HepG2 (cell line): ENCODE data around the gene PRSS27. TPM values are rescaled to one million over a fixed set of nuclear protein-coding genes. Genes with fewer than 3 reads are reported as not detected.

ENCODE experiments used
- ATAC-seq: fragments of 200-7000 bp; cut with Tn5 transposase; 3 replicates; pipeline ENCODE4 v1.9.1; 2020; ENCODE audit warnings: mild to moderate bottlenecking, moderate library complexity
- BruUV-seq: library from RNA; stranded (reverse); fragments of 400-500 nt; replicated peaks from 2 replicates; lab custom pipeline; 2021; lab: Mats Ljungman, UMichigan
- CTCF ChIA-PET: fragments of 300-600 bp; formaldehyde crosslinking; extraction: SDS; loops from one replicate; lab custom pipeline; 2021; ENCODE audit warnings: low total read pairs, inconsistent platforms, low intra/inter-chr PET ratio; lab: Yijun Ruan, JAX
- POLR2A ChIA-PET: fragments of 350-600 bp; sonication (Branson Sonifier 250); formaldehyde crosslinking; loops from one replicate; lab custom pipeline; 2020; ENCODE audit warnings: antibody characterized with exemption, inconsistent platforms; lab: Yijun Ruan, JAX
- DNase-seq: peaks from one replicate; pipeline ENCODE4 v3.0.0-alpha.2; 2015; ENCODE audit warnings: low spot score
- FAIRE-seq: peaks from 3 replicates; lab custom pipeline; 2011; peaks lifted over from hg19 to GRCh38; lab: Jason Lieb, UNC
- H2AFZ ChIP-seq: one replicate; pipeline ENCODE4 v1.6.1; 2011; ENCODE audit warnings: low read length, inconsistent platforms
- H3K27ac ChIP-seq: fragments of 300-600 bp; 3 replicates; pipeline ENCODE4 v1.8.0; 2011; ENCODE audit warnings: mixed run types, mild to moderate bottlenecking, mixed read lengths, low read length, inconsistent platforms; ENCODE audit not compliant: insufficient read depth; ENCODE audit errors: extremely low read length
- H3K27me3 ChIP-seq, 2 experiments: fragments of 200-600 bp in 1 of 2; 2 replicates in 1 of 2; 3 replicates in 1 of 2; pipeline versions ENCODE4 v1.6.0 to v1.8.0; 2011; ENCODE audit warnings: low read length in 2 of 2, mild to moderate bottlenecking in 2 of 2, moderate library complexity in 2 of 2, inconsistent platforms in 1 of 2; ENCODE audit not compliant: insufficient read depth in 2 of 2, control insufficient read depth in 1 of 2
- H3K36me3 ChIP-seq, 2 experiments: fragments of 200-600 bp in 1 of 2; replicated peaks in 1 of 2; 2 replicates in 1 of 2; 3 replicates in 1 of 2; pipeline versions ENCODE4 v1.5.1 to v1.8.0; 2011; ENCODE audit warnings: low read length in 2 of 2, inconsistent platforms in 1 of 2; ENCODE audit not compliant: insufficient read depth in 2 of 2, control insufficient read depth in 1 of 2
- H3K4me1 ChIP-seq: 2 replicates; pipeline ENCODE4 v1.5.1; 2012; ENCODE audit warnings: low read length, inconsistent platforms; ENCODE audit not compliant: insufficient read depth
- H3K4me2 ChIP-seq: 2 replicates; pipeline ENCODE4 v1.6.0; 2011; ENCODE audit warnings: low read depth, low read length, inconsistent platforms
- H3K4me3 ChIP-seq, 3 experiments: fragments of 200-600 bp in 1 of 3; sonication (generic), shearing (Covaris generic) in 1 of 3; replicated peaks in 1 of 3; 2 replicates each; pipeline ENCODE4 v1.5.1; 2011 to 2016; ENCODE audit warnings: low read length in 3 of 3, inconsistent platforms in 2 of 3, low read depth in 2 of 3, mild to moderate bottlenecking in 2 of 3, control low read depth in 1 of 3, mixed read lengths in 1 of 3; ENCODE audit not compliant: insufficient read depth in 1 of 3
- H3K79me2 ChIP-seq: one replicate; pipeline ENCODE4 v1.6.1; 2011; ENCODE audit warnings: low read length, inconsistent platforms; ENCODE audit not compliant: insufficient read depth
- H3K9ac ChIP-seq: 2 replicates; pipeline ENCODE4 v1.6.0; 2011; ENCODE audit warnings: mild to moderate bottlenecking, low read depth, low read length, inconsistent platforms; ENCODE audit not compliant: insufficient read depth
- H3K9me3 ChIP-seq: 2 replicates; pipeline ENCODE4 v1.5.1; 2012; ENCODE audit warnings: mild to moderate bottlenecking, low read length
- H4K20me1 ChIP-seq: 2 replicates; pipeline ENCODE4 v1.6.0; 2011; ENCODE audit warnings: inconsistent platforms, mild to moderate bottlenecking, low read length, moderate library complexity; ENCODE audit not compliant: insufficient read depth
- FOXA1 ChIP-seq, 2 experiments: fragments of 450-650 bp in 1 of 2; sonication (generic) in 1 of 2; formaldehyde crosslinking in 1 of 2; IDR thresholded peaks; 2 replicates each; pipeline versions ENCODE4 v1.4.0 to v1.6.1; 2016 to 2020; ENCODE audit warnings: missing genetic modification reagents in 1 of 2
- SP5 ChIP-seq: IDR thresholded peaks from 2 replicates; pipeline ENCODE4 v1.6.1; 2016; ENCODE audit warnings: low read depth, borderline replicate concordance
- TOE1 ChIP-seq: sonication (generic); formaldehyde crosslinking; IDR thresholded peaks from 2 replicates; pipeline ENCODE4 v1.4.0; 2020; ENCODE audit warnings: mild to moderate bottlenecking, missing genetic modification reagents
- WGBS: methylation state at CpG from one replicate; pipeline ENCODE4 v1.1.6; 2017; ENCODE audit warnings: low lambda C conversion rate; 5-methylcytosine and 5-hydroxymethylcytosine counted together
- in situ Hi-C: cut with HindIII; loops from 2 replicates; pipeline ENCODE4 v1.10.0; 2017; ENCODE audit warnings: low pct_unique_long_range_greater_than_20kb; ENCODE audit not compliant: extremely low pct_ligation_motif_present
- intact Hi-C: fragments of 100-400 bp; cut with micrococcal nuclease; formaldehyde crosslinking; loops from one replicate; pipeline ENCODE4 v1.10.0; 2022; ENCODE audit not compliant: unreplicated experiment
- polyA plus RNA-seq, 8 experiments: library from polyadenylated mRNA; depleted of rRNA in 3 of 8; stranded (reverse) in 7 of 8; unstranded in 1 of 8; fragments of >200 nt; fragmentation: Illumina TruSeq in 4 of 8; extraction: Trizol in 4 of 8; gene quantifications; 2 replicates each; pipeline versions ENCODE4 v1.2.1 to v1.2.3, GENCODE V29; 2011 to 2016; ENCODE audit warnings: low read depth in 4 of 8, missing spikeins in 1 of 8, mixed read lengths in 1 of 8; ENCODE audit not compliant: insufficient read depth in 1 of 8
- total RNA-seq, 5 experiments: library from RNA; depleted of rRNA; stranded (reverse); fragments of >200 nt; fragmentation: Illumina TruSeq; extraction: Trizol; gene quantifications; 2 replicates each; pipeline ENCODE4 v1.2.3, GENCODE V29; 2016; ENCODE audit warnings: low read depth in 1 of 5
- TF ChIP-seq, protein P1 (sequence below): sonication (generic); formaldehyde crosslinking; IDR thresholded peaks from 2 replicates; pipeline ENCODE4 v1.9.0; 2021; ENCODE audit warnings: missing genetic modification reagents, borderline replicate concordance
- TF ChIP-seq, protein P2 (sequence below): sonication (generic); formaldehyde crosslinking; IDR thresholded peaks from 2 replicates; pipeline ENCODE4 v1.4.0; 2020; ENCODE audit warnings: mild to moderate bottlenecking, missing genetic modification reagents

Gene PRSS27
- total and polyA plus RNA-seq, 2 of the 13 experiments (the other 11 are each of a cell fraction or from before 2014, with no cell fraction given) = 0.20 to 0.73 TPM

DNA sequence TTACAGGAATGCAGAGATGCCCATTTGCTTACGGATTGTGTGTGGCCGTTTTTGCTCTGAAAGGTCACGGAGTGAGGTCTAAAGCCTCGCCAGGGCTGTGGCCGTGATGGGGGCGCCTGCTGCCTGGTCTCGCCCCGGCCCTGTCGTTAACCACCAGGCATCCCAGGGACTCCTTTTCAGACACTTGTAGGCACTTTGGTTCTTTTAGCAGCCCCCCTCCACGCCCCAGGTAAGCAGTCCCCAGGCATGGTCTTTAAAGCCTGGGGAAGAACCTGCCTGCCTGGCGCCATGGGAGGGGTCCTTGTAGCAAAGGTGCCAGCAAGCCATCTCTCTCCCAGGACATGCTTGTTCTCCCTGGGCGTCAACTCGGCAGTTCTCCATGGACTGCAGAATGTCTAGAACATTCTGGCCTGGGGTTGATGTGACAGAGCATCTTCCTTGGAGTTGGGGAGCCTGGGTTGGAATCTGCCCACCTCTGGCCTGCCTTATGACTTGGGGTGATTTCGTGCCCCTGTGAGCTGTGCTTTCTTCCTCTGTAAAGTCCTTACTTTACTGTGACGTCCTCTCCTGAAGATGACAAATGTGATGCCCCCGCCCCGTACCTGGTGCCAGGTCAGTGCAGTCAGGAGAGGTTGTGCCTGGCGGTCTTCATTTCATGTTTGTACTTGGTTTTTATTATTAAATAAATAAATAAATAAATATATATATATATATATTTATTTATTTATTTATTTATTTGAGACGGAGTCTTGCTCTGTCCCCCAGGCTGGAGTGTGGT, 32.3 kb downstream of the PRSS27 start:
- no peak for DNase-seq
- no peak for FAIRE-seq
- ChIA-PET CTCF (no interaction called here), POLR2A (no interaction called here)
- no peak overlapping the region for H3K9ac ChIP-seq
- H3K27ac ChIP-seq = no peak overlapping the region
- TF ChIP-seq SP5 (CRISPR knock-in tag) (no peak), FOXA1 (IDR thresholded peaks at IDR 0.05) (no peak), FOXA1 (CRISPR knock-in tag; IDR thresholded peaks at IDR 0.05) (no peak), TOE1 (CRISPR knock-in tag) (no peak)
- TF ChIP-seq, protein P1, sequence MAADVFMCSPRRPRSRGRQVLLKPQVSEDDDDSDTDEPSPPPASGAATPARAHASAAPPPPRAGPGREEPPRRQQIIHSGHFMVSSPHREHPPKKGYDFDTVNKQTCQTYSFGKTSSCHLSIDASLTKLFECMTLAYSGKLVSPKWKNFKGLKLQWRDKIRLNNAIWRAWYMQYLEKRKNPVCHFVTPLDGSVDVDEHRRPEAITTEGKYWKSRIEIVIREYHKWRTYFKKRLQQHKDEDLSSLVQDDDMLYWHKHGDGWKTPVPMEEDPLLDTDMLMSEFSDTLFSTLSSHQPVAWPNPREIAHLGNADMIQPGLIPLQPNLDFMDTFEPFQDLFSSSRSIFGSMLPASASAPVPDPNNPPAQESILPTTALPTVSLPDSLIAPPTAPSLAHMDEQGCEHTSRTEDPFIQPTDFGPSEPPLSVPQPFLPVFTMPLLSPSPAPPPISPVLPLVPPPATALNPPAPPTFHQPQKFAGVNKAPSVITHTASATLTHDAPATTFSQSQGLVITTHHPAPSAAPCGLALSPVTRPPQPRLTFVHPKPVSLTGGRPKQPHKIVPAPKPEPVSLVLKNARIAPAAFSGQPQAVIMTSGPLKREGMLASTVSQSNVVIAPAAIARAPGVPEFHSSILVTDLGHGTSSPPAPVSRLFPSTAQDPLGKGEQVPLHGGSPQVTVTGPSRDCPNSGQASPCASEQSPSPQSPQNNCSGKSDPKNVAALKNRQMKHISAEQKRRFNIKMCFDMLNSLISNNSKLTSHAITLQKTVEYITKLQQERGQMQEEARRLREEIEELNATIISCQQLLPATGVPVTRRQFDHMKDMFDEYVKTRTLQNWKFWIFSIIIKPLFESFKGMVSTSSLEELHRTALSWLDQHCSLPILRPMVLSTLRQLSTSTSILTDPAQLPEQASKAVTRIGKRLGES (CRISPR knock-in tag) = no peak
- TF ChIP-seq, protein P2, sequence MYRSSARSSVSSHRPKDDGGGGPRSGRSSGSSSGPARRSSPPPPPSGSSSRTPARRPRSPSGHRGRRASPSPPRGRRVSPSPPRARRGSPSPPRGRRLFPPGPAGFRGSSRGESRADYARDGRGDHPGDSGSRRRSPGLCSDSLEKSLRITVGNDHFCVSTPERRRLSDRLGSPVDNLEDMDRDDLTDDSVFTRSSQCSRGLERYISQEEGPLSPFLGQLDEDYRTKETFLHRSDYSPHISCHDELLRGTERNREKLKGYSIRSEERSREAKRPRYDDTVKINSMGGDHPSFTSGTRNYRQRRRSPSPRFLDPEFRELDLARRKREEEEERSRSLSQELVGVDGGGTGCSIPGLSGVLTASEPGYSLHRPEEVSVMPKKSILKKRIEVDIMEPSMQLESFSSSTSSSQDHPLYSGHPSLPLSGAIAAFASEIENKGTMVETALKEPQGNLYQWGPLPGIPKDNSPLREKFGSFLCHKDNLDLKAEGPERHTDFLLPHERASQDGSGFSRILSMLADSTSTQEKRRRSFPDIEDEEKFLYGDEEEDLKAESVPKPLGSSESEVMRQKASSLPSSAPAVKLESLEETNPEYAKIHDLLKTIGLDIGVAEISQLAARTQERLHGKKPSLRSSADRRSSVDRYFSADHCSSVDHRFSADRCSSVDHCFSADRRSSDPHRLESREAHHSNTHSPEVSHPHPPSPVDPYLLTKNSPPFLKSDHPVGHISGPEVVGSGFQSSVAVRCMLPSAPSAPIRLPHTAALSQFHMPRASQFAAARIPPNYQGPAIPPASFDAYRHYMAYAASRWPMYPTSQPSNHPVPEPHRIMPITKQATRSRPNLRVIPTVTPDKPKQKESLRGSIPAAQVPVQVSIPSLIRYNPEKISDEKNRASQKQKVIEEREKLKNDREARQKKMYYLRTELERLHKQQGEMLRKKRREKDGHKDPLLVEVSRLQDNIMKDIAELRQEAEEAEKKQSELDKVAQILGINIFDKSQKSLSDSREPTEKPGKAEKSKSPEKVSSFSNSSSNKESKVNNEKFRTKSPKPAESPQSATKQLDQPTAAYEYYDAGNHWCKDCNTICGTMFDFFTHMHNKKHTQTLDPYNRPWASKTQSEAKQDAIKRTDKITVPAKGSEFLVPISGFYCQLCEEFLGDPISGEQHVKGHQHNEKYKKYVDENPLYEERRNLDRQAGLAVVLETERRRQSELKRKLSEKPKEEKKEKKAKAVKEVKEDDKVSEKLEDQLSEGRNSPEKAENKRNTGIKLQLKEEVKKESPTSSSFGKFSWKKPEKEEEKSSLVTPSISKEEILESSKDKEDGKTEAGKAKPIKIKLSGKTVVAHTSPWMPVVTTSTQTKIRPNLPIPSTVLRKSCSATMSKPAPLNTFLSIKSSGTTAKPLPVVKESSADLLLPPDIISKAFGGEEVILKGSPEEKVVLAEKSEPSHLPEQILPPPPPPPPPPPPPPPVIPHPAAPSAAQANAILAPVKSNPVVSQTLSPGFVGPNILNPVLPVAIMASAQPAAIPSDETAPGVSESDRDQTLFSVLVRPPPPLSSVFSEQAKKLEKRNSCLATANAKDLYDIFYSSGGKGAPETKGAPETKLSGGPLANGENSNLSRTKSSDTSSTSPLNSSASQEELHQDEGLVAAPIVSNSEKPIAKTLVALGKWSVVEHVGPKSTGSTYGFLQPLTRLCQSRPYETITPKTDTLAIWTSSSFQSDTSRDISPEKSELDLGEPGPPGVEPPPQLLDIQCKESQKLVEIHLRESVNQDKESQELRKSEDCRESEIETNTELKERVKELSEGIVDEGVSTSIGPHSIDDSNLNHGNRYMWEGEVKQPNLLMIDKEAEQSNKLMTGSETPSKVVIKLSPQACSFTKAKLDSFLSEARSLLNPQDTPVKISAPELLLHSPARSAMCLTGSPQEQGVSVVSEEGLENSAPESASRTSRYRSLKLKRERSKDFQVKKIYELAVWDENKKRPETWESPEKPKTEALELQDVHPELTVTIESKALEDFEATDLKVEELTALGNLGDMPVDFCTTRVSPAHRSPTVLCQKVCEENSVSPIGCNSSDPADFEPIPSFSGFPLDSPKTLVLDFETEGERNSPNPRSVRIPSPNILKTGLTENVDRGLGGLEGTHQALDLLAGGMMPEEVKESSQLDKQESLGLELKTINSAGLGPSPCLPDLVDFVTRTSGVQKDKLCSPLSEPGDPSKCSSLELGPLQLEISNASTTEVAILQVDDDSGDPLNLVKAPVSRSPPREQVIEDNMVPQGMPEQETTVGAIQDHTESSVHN (CRISPR knock-in tag) = no peak
- no peak overlapping the region for H3K4me2 ChIP-seq
- 0 out of 2 replicates have a peak, but pooled peaks cover 5% of the 10 kb centered on the region for H3K4me1 ChIP-seq
- H3K9me3 ChIP-seq = no peaks in the 10 kb centered on the region
- peaks cover 23% of the 10 kb centered on the region for H3K79me2 ChIP-seq
- in situ Hi-C loops (no loop called here), intact Hi-C loops (no loop called here)
- BruUV-seq = no TSS peak
- no peak overlapping the region for H2AFZ ChIP-seq
- peaks cover 4 to 15% of the 10 kb centered on the region in 2 experiments; a peak in 1 of 5 replicates for H3K36me3 ChIP-seq
- H4K20me1 ChIP-seq = peaks cover 6% of the 10 kb centered on the region; the same call in 1 of the 2 replicates
- no peak for ATAC-seq
- 98% methylated on average over 14 of the region's 19 CpGs for WGBS
- no peak overlapping the region for H3K4me3 ChIP-seq
- no peaks in the 10 kb centered on the region for H3K27me3 ChIP-seq
